ENCODE measurements around the gene SV2C.

- no peak for TF ChIP-seq YY1 (IDR thresholded peaks at IDR 0.05; ENCODE audit: low read depth, low read length)
- no peak for TF ChIP-seq HDGF (IDR thresholded peaks at IDR 0.05)
- no peak for TF ChIP-seq POU2F2 (IDR thresholded peaks at IDR 0.05; ENCODE audit: borderline replicate concordance, low read depth, low read length)
- TF ChIP-seq CTCF (IDR thresholded peaks at IDR 0.05 in 2 of 3, conservative IDR thresholded peaks at IDR 0.05 in 1 of 3; ENCODE audit: control insufficient read depth in 2 of 3, extremely low read depth in 1 of 3, insufficient read depth in 1 of 3, low read depth in 3 of 3, low read length in 3 of 3): no peak
- TF ChIP-seq TCF3 (IDR thresholded peaks at IDR 0.05; ENCODE audit: borderline replicate concordance, insufficient read depth, low read depth, low read length): no peak
- no peak for TF ChIP-seq ZNF274 (IDR thresholded peaks at IDR 0.05; ENCODE audit: insufficient read depth, insufficient read length)
Measured at GRCh38 chr5:76371960-76372322, 288.8 kb downstream of the SV2C start.
